H1 (cell line): Measurements from ENCODE around the gene GRID1. TPM values are rescaled to one million over a fixed set of nuclear protein-coding genes. Genes with fewer than 3 reads are reported as not detected.

Source experiments
- CTCF ChIA-PET: fragments of 300-600 bp; sonication (Branson Sonifier 250); formaldehyde crosslinking; loops from one replicate; lab custom pipeline; 2021; ENCODE audit not compliant: partially characterized antibody; lab: Charles Lee
- POLR2A ChIA-PET: fragments of 300-600 bp; sonication (Branson Sonifier 250); formaldehyde crosslinking; loops from one replicate; lab custom pipeline; 2021; ENCODE audit warnings: inconsistent platforms; ENCODE audit not compliant: partially characterized antibody; lab: Charles Lee
- DNase-seq, 2 experiments: peaks; one replicate each; pipeline versions ENCODE4 v3.0.0 to v3.0.0-alpha.2; 2010 to 2022; ENCODE audit warnings: low spot score in 2 of 2, low read depth in 1 of 2, mixed read lengths in 1 of 2
- FAIRE-seq: peaks from 2 replicates; lab custom pipeline; 2011; peaks lifted over from hg19 to GRCh38; lab: Jason Lieb, UNC
- H2AFZ ChIP-seq: 2 replicates; pipeline ENCODE4 v1.8.1; 2012; ENCODE audit warnings: low read length, inconsistent platforms
- H2AK5ac ChIP-seq: 2 replicates; pipeline ENCODE4 v1.6.1; 2013; ENCODE audit warnings: low read depth, low read length
- H2BK120ac ChIP-seq: replicated peaks from 2 replicates; pipeline ENCODE3; 2013; ENCODE audit warnings: low read depth, low read length, inconsistent platforms
- H2BK12ac ChIP-seq: 2 replicates; pipeline ENCODE4 v1.6.1; 2013; ENCODE audit warnings: low read depth, low read length
- H2BK15ac ChIP-seq: 2 replicates; pipeline ENCODE4 v1.6.1; 2013; ENCODE audit warnings: low read length
- H2BK20ac ChIP-seq: 2 replicates; pipeline ENCODE4 v1.6.1; 2013; ENCODE audit warnings: low read length
- H2BK5ac ChIP-seq: 2 replicates; pipeline ENCODE4 v1.6.1; 2013; ENCODE audit warnings: low read depth, low read length
- H3K14ac ChIP-seq: 2 replicates; pipeline ENCODE4 v1.6.1; 2013; ENCODE audit warnings: inconsistent platforms; ENCODE audit not compliant: insufficient read length
- H3K18ac ChIP-seq: 2 replicates; pipeline ENCODE4 v1.6.1; 2013; ENCODE audit warnings: low read length; ENCODE audit errors: extremely low read depth
- H3K23ac ChIP-seq: 2 replicates; pipeline ENCODE4 v1.6.1; 2013; ENCODE audit warnings: inconsistent platforms; ENCODE audit not compliant: insufficient read length
- H3K23me2 ChIP-seq: 2 replicates; pipeline ENCODE4 v1.6.1; 2013; ENCODE audit warnings: low read depth, low read length
- H3K27ac ChIP-seq: 2 replicates; pipeline ENCODE4 v1.6.1; 2011; ENCODE audit warnings: low read depth, low read length, inconsistent platforms
- H3K27me3 ChIP-seq, 4 experiments: replicated peaks in 1 of 4; 1 replicate in 1 of 4; 2 replicates in 3 of 4; pipeline versions ENCODE4 v1.6.1 to v1.8.1; 2011 to 2013; ENCODE audit warnings: low read length in 3 of 4, mild to moderate bottlenecking in 3 of 4, inconsistent platforms in 2 of 4, mixed read lengths in 2 of 4, moderate library complexity in 1 of 4; ENCODE audit not compliant: control insufficient read depth in 3 of 4, insufficient read depth in 3 of 4; ENCODE audit errors: extremely low read depth in 1 of 4
- H3K36me3 ChIP-seq, 4 experiments: 2 replicates each; pipeline versions ENCODE4 v1.6.1 to v1.8.1; 2011 to 2013; ENCODE audit warnings: mild to moderate bottlenecking in 4 of 4, low read length in 3 of 4, moderate library complexity in 2 of 4, control low read depth in 1 of 4, inconsistent platforms in 1 of 4; ENCODE audit not compliant: insufficient read depth in 4 of 4, control insufficient read depth in 2 of 4
- H3K4ac ChIP-seq: replicated peaks from 2 replicates; pipeline ENCODE3; 2013; ENCODE audit warnings: low read length, low read depth, mixed read lengths, inconsistent platforms; ENCODE audit not compliant: insufficient read length
- H3K4me1 ChIP-seq, 4 experiments: replicated peaks in 1 of 4; 1 replicate in 1 of 4; 2 replicates in 3 of 4; pipeline versions ENCODE4 v1.6.1 to v1.8.1; 2011 to 2013; ENCODE audit warnings: low read length in 3 of 4, inconsistent platforms in 2 of 4, mixed read lengths in 1 of 4; ENCODE audit not compliant: insufficient read depth in 4 of 4, control insufficient read depth in 3 of 4
- H3K4me2 ChIP-seq, 2 experiments: 2 replicates each; pipeline versions ENCODE4 v1.6.1 to v1.8.1; 2011 to 2013; ENCODE audit warnings: low read depth in 2 of 2, low read length in 2 of 2, control low read depth in 1 of 2, inconsistent platforms in 1 of 2, mild to moderate bottlenecking in 1 of 2; ENCODE audit not compliant: insufficient read depth in 1 of 2
- H3K4me3 ChIP-seq, 4 experiments: fragments of 200-600, 300-600 bp in 1 of 4; sonication (generic), shearing (Covaris generic), sonication (Bioruptor Twin) in 1 of 4; 2 replicates each; pipeline versions ENCODE4 v1.5.1 to v1.8.1; 2011 to 2016; ENCODE audit warnings: low read length in 4 of 4, low read depth in 3 of 4, control low read depth in 2 of 4, inconsistent platforms in 2 of 4, mild to moderate bottlenecking in 2 of 4, mixed read lengths in 1 of 4, moderate library complexity in 1 of 4; ENCODE audit not compliant: insufficient read depth in 2 of 4; ENCODE audit errors: extremely low read depth in 1 of 4
- H3K56ac ChIP-seq: replicated peaks from 2 replicates; pipeline ENCODE3; 2013; ENCODE audit warnings: low read depth, mild to moderate bottlenecking, mixed read lengths, low read length, inconsistent platforms; ENCODE audit not compliant: insufficient read length
- H3K79me1 ChIP-seq: 2 replicates; pipeline ENCODE4 v1.6.1; 2013; ENCODE audit warnings: low read depth, low read length, control low read depth
- H3K79me2 ChIP-seq, 2 experiments: 2 replicates each; pipeline versions ENCODE4 v1.6.1 to v1.8.1; 2012 to 2013; ENCODE audit warnings: low read length in 2 of 2, mild to moderate bottlenecking in 2 of 2, inconsistent platforms in 1 of 2; ENCODE audit not compliant: insufficient read depth in 2 of 2, control insufficient read depth in 1 of 2
- H3K9ac ChIP-seq, 4 experiments: replicated peaks in 1 of 4; 1 replicate in 1 of 4; 2 replicates in 3 of 4; pipeline versions ENCODE4 v1.6.1 to v1.8.1; 2011 to 2013; ENCODE audit warnings: low read depth in 3 of 4, low read length in 3 of 4, control low read depth in 2 of 4, mild to moderate bottlenecking in 2 of 4, moderate library complexity in 2 of 4, inconsistent platforms in 1 of 4; ENCODE audit errors: extremely low read depth in 1 of 4
- H3K9me3 ChIP-seq, 2 experiments: 2 replicates each; pipeline versions ENCODE4 v1.6.1 to v1.8.1; 2012 to 2013; ENCODE audit warnings: mild to moderate bottlenecking in 2 of 2, moderate library complexity in 2 of 2, control low read depth in 1 of 2, inconsistent platforms in 1 of 2, low read depth in 1 of 2, low read length in 1 of 2, mixed read lengths in 1 of 2; ENCODE audit not compliant: insufficient read depth in 2 of 2
- H4K20me1 ChIP-seq, 2 experiments: replicated peaks in 1 of 2; 2 replicates each; pipeline versions ENCODE3 to v1.8.1; 2011 to 2013; ENCODE audit warnings: inconsistent platforms in 2 of 2, low read length in 2 of 2, mild to moderate bottlenecking in 1 of 2; ENCODE audit not compliant: insufficient read depth in 2 of 2, control insufficient read depth in 1 of 2
- H4K5ac ChIP-seq: 2 replicates; pipeline ENCODE4 v1.6.1; 2013; ENCODE audit warnings: low read length, low read depth, mixed read lengths, inconsistent platforms; ENCODE audit not compliant: insufficient read length
- H4K8ac ChIP-seq: 2 replicates; pipeline ENCODE4 v1.8.0; 2013; ENCODE audit warnings: mild to moderate bottlenecking, moderate library complexity, low read length, inconsistent platforms; ENCODE audit not compliant: insufficient read depth; ENCODE audit errors: extremely low read depth
- H4K91ac ChIP-seq: replicated peaks from 2 replicates; pipeline ENCODE3; 2013; ENCODE audit warnings: low read length, mixed read lengths, inconsistent platforms; ENCODE audit not compliant: insufficient read length
- ASH2L ChIP-seq: fragments of 200-600, 300-600 bp; sonication (generic); IDR thresholded peaks from one replicate; pipeline ENCODE4 v1.7.1; 2017; ENCODE audit warnings: low read length
- CBX8 ChIP-seq: fragments of 300-800, 300-1000 bp; sonication (generic); IDR thresholded peaks from 2 replicates; pipeline ENCODE4 v1.7.1; 2016; ENCODE audit warnings: low read depth, low read length, borderline replicate concordance
- CHD2 ChIP-seq: IDR thresholded peaks from 2 replicates; pipeline ENCODE4 v1.6.1; 2012; ENCODE audit warnings: low read length, improper control_type of control experiment
- CREB1 ChIP-seq: IDR thresholded peaks from 2 replicates; pipeline ENCODE4 v1.6.1; 2012; ENCODE audit warnings: inconsistent platforms
- EGR1 ChIP-seq: IDR thresholded peaks from 2 replicates; pipeline ENCODE4 v1.6.1; 2011; ENCODE audit warnings: low read depth, low read length, borderline replicate concordance
- EZH2 ChIP-seq: fragments of 200-600 bp; sonication (generic); IDR thresholded peaks from 2 replicates; pipeline ENCODE4 v1.7.1; 2012; ENCODE audit warnings: low read depth, mild to moderate bottlenecking, moderate library complexity, low read length, inconsistent platforms; ENCODE audit not compliant: severe bottlenecking
- HDAC6 ChIP-seq: IDR thresholded peaks from one replicate; pipeline ENCODE4 v1.7.1; 2012; ENCODE audit warnings: low read depth, mild to moderate bottlenecking, inconsistent platforms, low read length, moderate library complexity
- KDM5A ChIP-seq: fragments of 200-600 bp; IDR thresholded peaks from 2 replicates; pipeline ENCODE4 v1.7.1; 2012; ENCODE audit warnings: mild to moderate bottlenecking, low read length, inconsistent platforms, mixed read lengths
- MAFK ChIP-seq: IDR thresholded peaks from 2 replicates; pipeline ENCODE4 v1.6.1; 2012; ENCODE audit warnings: low read depth, mild to moderate bottlenecking, improper control_type of control experiment, low read length
- RBBP5 ChIP-seq: IDR thresholded peaks from 2 replicates; pipeline ENCODE4 v1.7.1; 2012; ENCODE audit warnings: low read depth, mild to moderate bottlenecking, inconsistent platforms, low read length, moderate library complexity, borderline replicate concordance
- RXRA ChIP-seq: IDR thresholded peaks from 2 replicates; pipeline ENCODE4 v1.6.1; 2011; ENCODE audit warnings: low read depth, mild to moderate bottlenecking, low read length, moderate library complexity; ENCODE audit not compliant: insufficient read depth
- SIRT6 ChIP-seq: IDR thresholded peaks from one replicate; pipeline ENCODE4 v1.7.1; 2012; ENCODE audit warnings: low read length, inconsistent platforms
- SP1 ChIP-seq: IDR thresholded peaks from 2 replicates; pipeline ENCODE4 v1.6.1; 2011; ENCODE audit warnings: low read depth, low read length
- SP4 ChIP-seq: IDR thresholded peaks from 2 replicates; pipeline ENCODE4 v1.6.1; 2012; ENCODE audit warnings: low read length, inconsistent platforms
- TCF12 ChIP-seq: IDR thresholded peaks from 2 replicates; pipeline ENCODE4 v1.6.1; 2011; ENCODE audit warnings: low read depth, mild to moderate bottlenecking, low read length
- TEAD4 ChIP-seq: IDR thresholded peaks from 2 replicates; pipeline ENCODE4 v1.6.1; 2012; ENCODE audit warnings: low read depth, low read length, inconsistent platforms, mixed read lengths
- WGBS, 2 experiments: shearing (Covaris generic) in 1 of 2; methylation state at CpG; one replicate each; pipeline versions ENCODE4 v1.1.6 to v1.1.7; 2013 to 2015; ENCODE audit warnings: low lambda C conversion rate in 2 of 2, mixed read lengths in 2 of 2, inconsistent platforms in 1 of 2, low coverage in 1 of 2, missing lambda C conversion rate in 1 of 2; ENCODE audit not compliant: insufficient replicate concordance in 2 of 2, insufficient coverage in 1 of 2, insufficient read length in 1 of 2; ENCODE audit errors: extremely low coverage in 1 of 2, missing lambda C conversion rate in 1 of 2; 5-methylcytosine and 5-hydroxymethylcytosine counted together
- polyA plus RNA-seq, 7 experiments: library from polyadenylated mRNA; depleted of rRNA in 3 of 7; stranded (reverse) in 5 of 7; unstranded in 2 of 7; fragments of >200 nt in 5 of 7; fragments of 200-250 nt in 2 of 7; gene quantifications; 1 replicate in 5 of 7; 2 replicates in 1 of 7; 4 replicates in 1 of 7; pipeline versions ENCODE4 v1.2.1 to v1.2.3, GENCODE V29; 2011 to 2013; ENCODE audit warnings: missing spikeins in 2 of 7, mixed read lengths in 2 of 7
- total RNA-seq: library from RNA; stranded (reverse); fragmentation: NEBNext Ultra II Directional; extraction: Animal tissue kit (Norgen Biotek cat#: 25700); gene quantifications from 2 replicates; pipeline ENCODE4 v1.2.1, GENCODE V29; 2021

Gene GRID1
- total and polyA plus RNA-seq, 2 of the 8 experiments (the other 6 are each of a cell fraction or from before 2014, with no cell fraction given), result 0.22 to 0.30 TPM

- ChIA-PET POLR2A (no interaction called here), CTCF (interaction anchor here (0.6 to 7.1 kb wide), 31 partner anchors 9 to 634 kb away, joined by 3 to 42 read pairs (median 4); no protein-coding TSS in a partner anchor)
- no peaks in the 10 kb centered on the region for H3K79me1 ChIP-seq
- H2BK12ac ChIP-seq, result no peak overlapping the region
- H3K4me1 ChIP-seq, result no peaks in the 10 kb centered on the region
- H3K9ac ChIP-seq, result no peak overlapping the region
- H3K4me3 ChIP-seq, result no peak overlapping the region
- H3K79me2 ChIP-seq, result no peaks in the 10 kb centered on the region
- H3K27me3 ChIP-seq, result no peaks in the 10 kb centered on the region; a peak in 1 of 7 replicates
- no peaks in the 10 kb centered on the region for H3K23me2 ChIP-seq
- H2AFZ ChIP-seq, result no peak overlapping the region
- H4K5ac ChIP-seq, result no peak overlapping the region
- H3K23ac ChIP-seq, result no peak overlapping the region
- no peaks in the 10 kb centered on the region for H4K20me1 ChIP-seq
- no peak overlapping the region for H2BK120ac ChIP-seq
- H2BK15ac ChIP-seq, result no peak overlapping the region
- no peak overlapping the region; the same call in 1 of the 2 replicates for H4K8ac ChIP-seq
- no peak overlapping the region for H2AK5ac ChIP-seq
- WGBS, 2 experiments, result 95% methylated on average over 11 of the region's 11 CpGs; no CpG with 5 or more reads in 1 of the 2 experiments
- DNase-seq (no peak), FAIRE-seq (no peak)
- no peak overlapping the region for H3K14ac ChIP-seq
- H2BK5ac ChIP-seq, result no peak overlapping the region
- no peak overlapping the region for H3K4me2 ChIP-seq
- no peak overlapping the region for H4K91ac ChIP-seq
- no peaks in the 10 kb centered on the region for H3K36me3 ChIP-seq
- no peak overlapping the region for H3K27ac ChIP-seq
- H2BK20ac ChIP-seq, result no peak overlapping the region
- no peak overlapping the region for H3K18ac ChIP-seq
- no peak overlapping the region for H3K56ac ChIP-seq
- no peaks in the 10 kb centered on the region; a peak in 1 of 4 replicates for H3K9me3 ChIP-seq
- H3K4ac ChIP-seq, result no peak overlapping the region
- TF ChIP-seq SP4 (no peak), EGR1 (no peak), HDAC6 (no peak), RXRA (no peak), TEAD4 (no peak), ASH2L (no peak), CREB1 (no peak), EZH2 (no peak), MAFK (no peak), KDM5A (no peak), CBX8 (no peak), SP1 (no peak), TCF12 (no peak), RBBP5 (no peak), SIRT6 (no peak), CHD2 (no peak)
Measured at GRCh38 chr10:86177537-86178155, 188.9 kb downstream of the GRID1 start.
